HG02938 (cell line): Measurements from ENCODE around the gene KAZN.

Experiments
- ATAC-seq: cut with Tn5 transposase; IDR thresholded peaks from one replicate; pipeline ENCODE4 v1.9.1; 2021; ENCODE audit warnings: mild to moderate bottlenecking, moderate library complexity; ENCODE audit not compliant: unreplicated experiment

KAZN gene

GRCh38 chr1:15014516-15014915 is 416.0 kb downstream of the KAZN start:
- no peak for ATAC-seq

- ATAC-seq: no peak
Observed at GRCh38 chr1:15016001-15016400, 417.5 kb downstream of the KAZN start.

DNA sequence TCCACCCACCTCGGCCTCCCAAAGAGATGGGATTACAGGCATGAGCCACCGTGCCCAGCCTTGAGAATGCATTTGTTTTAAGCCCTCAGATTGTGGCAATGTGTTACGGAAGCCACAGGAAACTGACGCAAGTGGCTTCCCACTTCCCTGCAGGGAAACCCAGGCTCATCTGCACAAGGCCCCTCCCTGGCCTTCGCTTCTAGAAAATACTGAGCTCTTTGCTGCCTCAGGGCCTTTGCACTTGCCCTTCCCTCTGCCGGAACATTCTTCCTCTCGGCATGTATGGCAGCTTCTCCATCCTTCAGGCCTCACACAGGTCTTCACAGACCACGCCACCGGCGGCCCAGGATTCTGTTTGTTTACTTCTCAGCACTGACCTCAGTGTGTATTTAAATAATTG is 418.0 kb downstream of the KAZN start:
- no peak for ATAC-seq

DNA sequence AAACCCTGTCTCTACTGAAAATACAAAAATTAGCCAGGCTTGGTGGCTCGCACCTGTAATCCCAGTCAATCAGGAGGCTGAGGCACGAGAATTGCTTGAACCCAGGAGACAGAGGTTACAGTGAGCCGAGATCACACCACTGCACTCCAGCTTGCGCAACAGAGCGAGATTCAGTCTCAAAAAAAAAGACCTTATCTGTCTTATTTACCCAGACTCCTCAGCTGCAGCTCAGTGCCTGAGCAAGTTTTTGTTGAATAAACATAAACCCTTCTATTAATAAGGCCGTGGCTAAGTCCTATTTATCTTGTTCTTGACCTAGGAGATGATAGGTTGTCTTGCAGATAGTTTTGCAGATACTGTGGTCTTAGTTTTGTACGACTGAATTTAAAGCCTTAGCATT is 418.6 kb downstream of the KAZN start:
- no peak for ATAC-seq

DNA sequence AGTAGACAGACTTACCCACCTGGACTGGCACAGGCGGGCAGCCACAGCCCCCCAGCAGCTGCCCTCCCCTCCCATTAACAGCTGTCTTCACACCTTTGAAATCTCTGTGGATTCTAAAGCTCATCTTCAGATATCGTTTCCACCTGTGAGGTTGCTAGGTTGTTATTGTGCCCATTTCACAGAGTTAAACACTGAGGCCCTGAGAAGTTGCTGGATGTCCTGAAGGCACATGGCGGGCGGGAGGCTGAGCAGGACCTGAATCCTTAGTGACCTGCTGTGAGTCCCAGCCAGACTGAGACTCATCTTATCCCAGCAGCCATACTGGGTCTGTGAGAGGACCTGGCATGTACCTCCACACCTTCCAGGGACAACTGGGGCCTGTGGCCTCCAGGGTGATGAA is 420.3 kb downstream of the KAZN start:
- no peak for ATAC-seq

DNA sequence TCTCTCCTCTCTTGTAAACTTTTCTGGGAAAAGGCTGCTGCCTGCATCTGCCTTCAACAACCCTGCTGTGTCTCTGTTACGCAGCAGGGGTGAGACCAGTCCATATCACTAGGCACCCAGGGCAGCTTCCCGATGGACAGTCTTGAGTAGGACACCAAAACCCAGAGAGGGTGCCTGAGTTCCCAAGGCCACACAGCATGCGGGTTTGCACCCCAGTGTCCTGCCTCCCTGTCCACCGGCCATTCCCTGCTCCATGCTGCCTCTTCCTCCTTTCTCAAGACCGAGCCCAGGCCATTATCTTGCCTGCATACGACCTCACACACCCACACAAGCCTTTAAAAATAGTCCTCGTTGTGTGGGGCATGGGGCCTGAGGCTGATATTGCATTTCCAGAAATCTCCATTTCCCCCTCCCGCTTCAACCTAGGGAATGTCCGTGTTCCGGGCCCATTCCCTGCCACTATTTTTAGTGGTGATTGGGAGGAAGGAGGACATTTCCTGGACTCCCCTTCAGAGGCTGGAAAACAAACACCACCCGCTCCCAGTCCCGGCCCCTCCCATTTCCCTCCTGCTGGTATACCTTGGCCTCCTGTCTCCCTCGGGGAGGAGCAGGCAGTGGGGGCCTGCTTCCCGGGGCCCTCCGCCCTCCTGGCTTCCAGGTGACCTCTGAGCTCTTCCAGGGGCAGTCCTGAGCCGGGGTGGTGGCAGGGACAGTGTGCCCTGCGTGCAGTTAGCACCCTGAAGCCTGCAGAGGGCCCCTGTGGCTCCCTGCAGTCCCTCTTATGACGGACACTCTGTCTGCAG is 422.7 kb downstream of the KAZN start:
- ATAC-seq: no peak

GRCh38 chr1:15022048-15022447 is 423.6 kb downstream of the KAZN start:
- ATAC-seq: no peak

DNA sequence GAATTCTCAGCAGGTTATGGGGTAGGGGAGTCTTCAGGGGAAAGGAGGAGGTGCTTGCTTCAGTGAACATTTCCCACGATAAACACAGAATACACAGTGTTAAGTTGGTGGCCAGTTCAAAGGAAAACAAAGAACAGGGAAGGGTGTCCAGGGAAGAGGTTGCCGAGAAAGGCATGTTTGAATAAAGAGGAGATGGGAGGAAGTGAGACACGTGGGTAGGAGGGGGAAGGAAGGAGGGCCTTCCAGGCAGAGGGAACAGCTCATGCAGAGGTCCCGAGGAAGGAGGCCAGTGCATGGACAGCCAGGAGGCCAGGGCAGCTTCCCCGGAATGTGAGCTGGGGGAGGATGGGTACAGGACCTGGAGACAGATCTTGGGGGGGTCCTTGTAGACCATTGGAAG is 424.7 kb downstream of the KAZN start:
- no peak for ATAC-seq

DNA sequence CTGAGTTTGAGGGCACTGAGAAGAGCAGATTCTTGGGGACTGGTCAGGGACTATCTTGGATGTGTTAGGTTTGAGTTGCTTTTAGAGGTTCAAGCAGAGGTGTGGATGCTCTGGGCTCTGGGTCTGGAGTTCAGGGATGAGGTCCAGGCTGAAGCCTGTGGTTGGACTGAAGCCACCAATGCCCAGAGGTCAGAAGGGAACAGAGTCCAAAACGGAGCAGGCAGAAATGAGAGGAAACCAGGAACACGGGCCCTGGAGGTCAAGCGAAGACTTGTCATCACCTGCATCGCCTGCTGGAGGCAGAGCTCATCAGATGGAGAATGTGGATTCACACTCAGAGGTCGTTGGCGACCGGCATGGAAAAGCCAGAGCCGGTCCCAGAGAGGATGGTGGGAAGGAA is 425.5 kb downstream of the KAZN start:
- ATAC-seq: no peak

DNA sequence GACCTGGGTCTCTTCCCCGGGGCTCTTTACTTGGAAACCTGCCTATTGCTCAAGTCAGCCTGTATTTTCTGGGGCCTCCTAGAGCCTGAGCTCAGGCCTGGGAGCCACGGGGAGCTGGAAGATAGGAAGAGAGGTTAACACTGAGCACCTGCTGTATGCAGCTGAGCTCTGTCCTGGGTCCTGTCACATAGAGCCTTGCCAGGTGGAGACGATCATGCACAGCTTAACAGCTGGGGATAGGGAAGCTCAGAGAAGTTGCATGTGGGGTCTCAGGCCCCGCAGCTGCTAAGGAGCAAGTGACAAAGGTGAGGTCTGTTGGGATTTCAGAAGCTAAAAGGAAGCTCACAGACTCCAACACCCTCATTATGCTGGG is 427.6 kb downstream of the KAZN start:
- ATAC-seq: no peak

DNA sequence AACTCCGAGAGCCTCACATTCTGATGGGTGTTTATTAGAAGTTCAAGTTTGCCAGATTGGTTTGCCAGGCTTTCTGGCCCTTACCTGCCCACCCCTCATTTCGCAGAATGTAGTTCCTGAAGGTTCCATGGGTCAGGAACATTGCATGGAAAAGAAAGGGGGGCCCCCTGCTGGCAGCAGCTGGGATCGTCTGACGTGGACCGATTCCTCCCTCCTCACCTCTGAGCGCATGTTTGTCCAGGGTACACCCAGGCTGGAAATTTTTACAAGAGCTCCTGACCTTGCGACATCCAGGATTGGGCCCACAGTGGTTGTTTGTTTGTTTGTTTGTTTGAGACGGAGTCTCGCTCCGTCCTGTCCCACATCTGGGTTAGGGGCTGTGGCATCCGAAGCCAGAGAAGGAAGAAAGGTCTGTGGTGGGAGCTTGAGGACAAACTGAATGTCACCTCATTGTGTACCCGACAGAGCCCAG is 429.1 kb downstream of the KAZN start:
- ATAC-seq: no peak

- ATAC-seq: no peak
Observed at GRCh38 chr1:15028102-15028501, 429.6 kb downstream of the KAZN start.

DNA sequence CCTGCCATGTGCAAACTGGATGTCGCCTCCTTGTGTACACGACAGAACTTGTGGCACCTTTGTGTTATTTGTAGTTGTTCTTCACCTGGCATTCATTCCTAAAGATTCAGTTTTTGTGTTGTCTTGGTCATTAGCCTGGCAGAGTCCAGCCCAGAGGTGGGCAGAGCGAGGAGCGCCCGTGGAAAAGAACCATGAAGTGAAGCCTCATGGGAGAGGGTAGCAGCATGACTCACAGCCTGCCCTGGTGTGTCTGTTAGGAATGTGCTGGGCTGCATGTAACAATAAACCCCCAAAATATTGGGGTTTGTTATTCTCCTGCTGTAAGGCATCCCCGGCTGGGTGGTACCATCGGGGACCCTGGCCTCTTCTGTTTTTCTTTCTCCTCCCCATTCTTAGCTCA is 430.1 kb downstream of the KAZN start:
- ATAC-seq: no peak

DNA sequence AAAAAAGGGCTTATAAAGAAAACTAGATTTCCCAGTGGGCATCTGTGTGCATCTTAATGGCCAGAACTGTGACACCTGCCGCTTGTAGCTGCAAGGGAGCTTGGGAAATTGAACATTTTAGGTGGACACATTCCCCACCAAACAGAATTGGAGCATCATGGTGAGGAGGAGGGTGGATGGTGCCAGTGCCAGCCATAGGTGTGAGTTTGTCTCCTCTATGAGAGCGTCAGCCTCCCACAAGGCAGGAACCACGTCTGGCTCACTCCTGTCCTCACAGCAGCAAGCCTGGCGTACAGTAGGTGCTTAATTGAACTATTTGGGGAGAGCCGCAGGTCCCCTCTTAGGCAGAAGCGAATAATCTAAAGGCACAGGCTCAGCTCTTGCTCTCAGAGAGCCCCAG is 430.6 kb downstream of the KAZN start:
- no peak for ATAC-seq

DNA sequence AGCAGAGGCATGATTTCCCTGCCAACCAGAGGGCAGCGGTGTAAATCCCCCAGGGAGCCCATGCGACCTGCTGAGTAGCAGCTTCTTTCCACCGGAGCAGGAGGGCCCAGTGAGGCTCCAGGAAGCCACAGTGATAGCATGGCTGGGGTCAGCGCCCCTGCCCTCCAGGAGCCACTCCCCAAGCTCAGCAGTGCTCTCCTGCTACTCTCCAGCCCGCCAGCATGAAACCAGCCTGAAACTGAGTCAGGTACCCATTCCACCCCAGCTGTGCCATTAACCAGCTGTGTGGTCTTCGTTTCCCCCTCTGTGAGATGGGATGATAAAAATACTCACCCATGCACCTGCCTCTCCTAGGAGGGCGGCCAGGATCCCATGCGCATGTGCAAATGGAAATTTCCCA is 431.3 kb downstream of the KAZN start:
- ATAC-seq: no peak

- no peak for ATAC-seq
Observed at GRCh38 chr1:15031251-15031933, 432.9 kb downstream of the KAZN start.

GRCh38 chr1:15033264-15033663 is 434.8 kb downstream of the KAZN start:
- no peak for ATAC-seq

DNA sequence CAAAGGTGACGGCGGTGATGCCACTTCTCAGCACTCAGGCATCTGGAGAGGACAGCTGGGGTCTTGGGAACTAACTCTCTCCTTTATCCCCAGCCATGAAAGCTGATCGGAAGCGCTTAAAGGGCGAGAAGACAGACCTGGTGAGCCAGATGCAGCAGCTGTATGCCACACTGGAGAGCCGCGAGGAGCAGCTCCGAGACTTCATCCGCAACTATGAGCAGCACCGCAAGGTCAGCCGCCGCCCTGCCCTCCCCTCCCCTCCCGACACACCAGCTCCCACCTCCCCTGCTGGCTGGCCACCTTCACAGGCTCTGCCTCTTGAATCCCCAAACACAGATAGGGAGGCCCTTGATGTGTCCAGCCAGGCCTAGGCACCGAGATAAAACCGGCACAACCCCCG is 436.2 kb downstream of the KAZN start:
- ATAC-seq: no peak

- no peak for ATAC-seq
Observed at GRCh38 chr1:15035236-15035635, 436.8 kb downstream of the KAZN start.

GRCh38 chr1:15036101-15036500 is 437.6 kb downstream of the KAZN start:
- ATAC-seq: no peak

DNA sequence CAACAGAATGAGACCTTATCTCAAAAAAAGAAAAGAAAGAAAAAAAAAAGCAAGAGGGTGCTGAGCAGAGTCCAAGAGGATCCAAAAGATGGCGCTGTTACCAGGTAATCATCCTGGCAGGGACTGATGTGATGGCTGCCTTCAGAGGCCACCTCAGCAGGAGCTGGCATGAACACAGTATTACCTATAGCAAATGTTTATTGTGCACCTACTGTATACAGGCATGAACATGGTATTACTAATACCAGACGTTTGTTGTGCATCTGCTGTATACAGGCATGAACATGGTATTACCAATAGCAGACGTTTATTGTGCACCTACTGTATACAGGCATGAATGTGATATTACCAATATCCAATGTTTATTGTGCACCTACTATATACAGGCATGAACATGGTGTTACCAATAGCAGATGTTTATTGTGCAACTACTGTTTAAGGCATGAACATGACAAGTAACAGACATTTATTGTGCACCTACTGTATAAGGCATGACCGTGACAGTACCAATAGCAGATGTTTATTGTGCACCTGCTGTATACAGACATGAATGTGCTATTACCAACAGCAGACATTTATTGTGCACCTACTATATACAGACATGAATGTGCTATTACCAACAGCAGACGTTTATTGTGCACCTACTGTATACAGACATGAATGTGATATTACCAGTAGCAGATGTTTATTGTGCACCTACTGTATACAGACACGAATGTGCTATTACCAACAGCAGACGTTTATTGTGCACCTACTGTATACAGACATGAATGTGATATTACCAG is 439.9 kb downstream of the KAZN start:
- ATAC-seq: no peak
